AG04450 (cell line): ENCODE measurements around the gene PLAGL2. TPM values are rescaled to one million over a fixed set of nuclear protein-coding genes. Genes with fewer than 3 reads are reported as not detected.

Experiments
- CTCF ChIA-PET: fragments of 300-600, 350-600 bp; formaldehyde crosslinking; extraction: SDS; loops from one replicate; lab custom pipeline; 2022; ENCODE audit warnings: antibody characterized with exemption, inconsistent platforms; lab: Charles Lee
- POLR2A ChIA-PET: fragments of 350-600 bp; formaldehyde crosslinking; extraction: SDS; loops from one replicate; lab custom pipeline; 2021; ENCODE audit warnings: antibody characterized with exemption, inconsistent platforms; lab: Yijun Ruan, JAX
- DNase-seq: peaks from one replicate; pipeline ENCODE4 v3.0.0-alpha.2; 2011; ENCODE audit warnings: low read depth, low spot score
- H3K27ac ChIP-seq: one replicate; pipeline ENCODE4 v1.5.1; 2012; ENCODE audit warnings: low read depth, low read length, control low read depth
- H3K27me3 ChIP-seq: one replicate; pipeline ENCODE4 v1.6.0; 2012; ENCODE audit warnings: low read length; ENCODE audit not compliant: control insufficient read depth, insufficient read depth
- H3K4me3 ChIP-seq: 2 replicates; pipeline ENCODE4 v1.5.1; 2011; ENCODE audit warnings: mild to moderate bottlenecking, low read depth, low read length, control low read depth
- H3K9me3 ChIP-seq: 2 replicates; pipeline ENCODE4 v1.5.1; 2012; ENCODE audit warnings: low read length; ENCODE audit not compliant: control insufficient read depth, insufficient read depth
- CTCF ChIP-seq: IDR thresholded peaks from 2 replicates; pipeline ENCODE4 v1.5.1; 2011; ENCODE audit warnings: low read depth, low read length, control low read depth, inconsistent platforms
- polyA plus RNA-seq: library from polyadenylated mRNA; depleted of rRNA; stranded (reverse); fragments of >200 nt; gene quantifications from 2 replicates; pipeline ENCODE4 v1.2.3, GENCODE V29; 2011

Gene PLAGL2
- polyA plus RNA-seq, 1 experiment = 5.9 TPM

- Histone ChIP-seq H3K9me3 (no peaks in the 10 kb centered on the region; the same call in 1 of the 2 replicates), H3K27me3 (no peaks in the 10 kb centered on the region), H3K4me3 (no peak overlapping the region), H3K27ac (no peak overlapping the region)
- CTCF ChIA-PET = no interaction called here
- POLR2A ChIA-PET = interaction anchor here (0.6 kb wide), 1 partner anchor 375 kb away, joined by 3 read pairs; no protein-coding TSS in a partner anchor
- TF ChIP-seq CTCF = no peak
- DNase-seq = no peak
Observed at GRCh38 chr20:32235331-32236047, 27.9 kb upstream of the PLAGL2 start.

- ChIA-PET POLR2A (no interaction called here), CTCF (no interaction called here)
- TF ChIP-seq CTCF = no peak
- Histone ChIP-seq H3K4me3 (no peak overlapping the region), H3K27ac (no peak overlapping the region), H3K9me3 (no peaks in the 10 kb centered on the region; the same call in 1 of the 2 replicates), H3K27me3 (no peaks in the 10 kb centered on the region)
- DNase-seq = no peak
Observed at GRCh38 chr20:32234135-32234808, 26.7 kb upstream of the PLAGL2 start.

- no peak for TF ChIP-seq CTCF
- no peak for DNase-seq
- no peaks in the 10 kb centered on the region for H3K27me3 ChIP-seq
- H3K4me3 ChIP-seq = no peak overlapping the region
- no peak overlapping the region for H3K27ac ChIP-seq
- no peaks in the 10 kb centered on the region; the same call in 1 of the 2 replicates for H3K9me3 ChIP-seq
- CTCF ChIA-PET = no interaction called here
- POLR2A ChIA-PET = no interaction called here
Observed at GRCh38 chr20:32233286-32233685, 25.7 kb upstream of the PLAGL2 start.

- no peaks in the 10 kb centered on the region; the same call in 1 of the 2 replicates for H3K9me3 ChIP-seq
- ChIA-PET POLR2A (interaction anchor here (0.7 kb wide), 1 partner anchor 305 kb away, joined by 4 read pairs; no protein-coding TSS in a partner anchor), CTCF (no interaction called here)
- no peak for DNase-seq
- no peak overlapping the region for H3K27ac ChIP-seq
- H3K4me3 ChIP-seq = no peak overlapping the region
- no peaks in the 10 kb centered on the region for H3K27me3 ChIP-seq
- TF ChIP-seq CTCF = no peak
Observed at GRCh38 chr20:32232326-32232886, 24.9 kb upstream of the PLAGL2 start.
